22Rv1 (cell line): ENCODE data around the gene MACF1.

Source experiments
- ZFX ChIP-seq: fragments of 450-650 bp; IDR thresholded peaks from 2 replicates; pipeline ENCODE4 v1.6.1; 2017; ENCODE audit warnings: antibody characterized with exemption, borderline replicate concordance
- TF ChIP-seq, protein P1 (sequence below): fragments of 450-650 bp; IDR thresholded peaks from 2 replicates; pipeline ENCODE4 v1.5.1; 2017; ENCODE audit warnings: mild to moderate bottlenecking

DNA sequence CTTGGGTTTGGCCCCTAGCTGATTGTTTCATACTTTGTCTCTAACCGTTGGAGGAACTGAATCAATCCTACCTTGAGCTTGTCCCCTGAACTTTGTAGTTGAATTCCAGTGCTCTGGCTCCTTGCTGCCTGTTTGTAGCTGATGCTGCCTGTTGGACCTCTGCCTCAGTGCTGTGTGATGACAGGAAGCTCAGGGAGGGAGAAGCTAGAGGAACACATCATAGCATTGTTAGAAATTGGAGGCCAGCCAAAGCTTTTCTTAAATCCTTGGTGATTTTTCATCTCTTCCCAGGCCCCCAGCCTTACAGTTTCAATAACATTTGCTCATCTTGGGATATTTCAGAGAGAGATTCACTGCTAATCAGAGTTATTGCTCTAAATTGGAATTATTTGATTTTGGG lies 34.0 kb downstream of the MACF1 start:
- TF ChIP-seq, protein P1, sequence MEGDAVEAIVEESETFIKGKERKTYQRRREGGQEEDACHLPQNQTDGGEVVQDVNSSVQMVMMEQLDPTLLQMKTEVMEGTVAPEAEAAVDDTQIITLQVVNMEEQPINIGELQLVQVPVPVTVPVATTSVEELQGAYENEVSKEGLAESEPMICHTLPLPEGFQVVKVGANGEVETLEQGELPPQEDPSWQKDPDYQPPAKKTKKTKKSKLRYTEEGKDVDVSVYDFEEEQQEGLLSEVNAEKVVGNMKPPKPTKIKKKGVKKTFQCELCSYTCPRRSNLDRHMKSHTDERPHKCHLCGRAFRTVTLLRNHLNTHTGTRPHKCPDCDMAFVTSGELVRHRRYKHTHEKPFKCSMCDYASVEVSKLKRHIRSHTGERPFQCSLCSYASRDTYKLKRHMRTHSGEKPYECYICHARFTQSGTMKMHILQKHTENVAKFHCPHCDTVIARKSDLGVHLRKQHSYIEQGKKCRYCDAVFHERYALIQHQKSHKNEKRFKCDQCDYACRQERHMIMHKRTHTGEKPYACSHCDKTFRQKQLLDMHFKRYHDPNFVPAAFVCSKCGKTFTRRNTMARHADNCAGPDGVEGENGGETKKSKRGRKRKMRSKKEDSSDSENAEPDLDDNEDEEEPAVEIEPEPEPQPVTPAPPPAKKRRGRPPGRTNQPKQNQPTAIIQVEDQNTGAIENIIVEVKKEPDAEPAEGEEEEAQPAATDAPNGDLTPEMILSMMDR, result no peak
- TF ChIP-seq ZFX, result no peak
